ENCODE data around the gene KIF3A. TPM values are rescaled to one million over a fixed set of nuclear protein-coding genes. Genes with fewer than 3 reads are reported as not detected.

The KIF3A gene
- total and polyA plus RNA-seq, 2 of the 8 experiments (the other 6 are each of a cell fraction or from before 2014, with no cell fraction given), result 3.1 to 13.1 TPM

DNA sequence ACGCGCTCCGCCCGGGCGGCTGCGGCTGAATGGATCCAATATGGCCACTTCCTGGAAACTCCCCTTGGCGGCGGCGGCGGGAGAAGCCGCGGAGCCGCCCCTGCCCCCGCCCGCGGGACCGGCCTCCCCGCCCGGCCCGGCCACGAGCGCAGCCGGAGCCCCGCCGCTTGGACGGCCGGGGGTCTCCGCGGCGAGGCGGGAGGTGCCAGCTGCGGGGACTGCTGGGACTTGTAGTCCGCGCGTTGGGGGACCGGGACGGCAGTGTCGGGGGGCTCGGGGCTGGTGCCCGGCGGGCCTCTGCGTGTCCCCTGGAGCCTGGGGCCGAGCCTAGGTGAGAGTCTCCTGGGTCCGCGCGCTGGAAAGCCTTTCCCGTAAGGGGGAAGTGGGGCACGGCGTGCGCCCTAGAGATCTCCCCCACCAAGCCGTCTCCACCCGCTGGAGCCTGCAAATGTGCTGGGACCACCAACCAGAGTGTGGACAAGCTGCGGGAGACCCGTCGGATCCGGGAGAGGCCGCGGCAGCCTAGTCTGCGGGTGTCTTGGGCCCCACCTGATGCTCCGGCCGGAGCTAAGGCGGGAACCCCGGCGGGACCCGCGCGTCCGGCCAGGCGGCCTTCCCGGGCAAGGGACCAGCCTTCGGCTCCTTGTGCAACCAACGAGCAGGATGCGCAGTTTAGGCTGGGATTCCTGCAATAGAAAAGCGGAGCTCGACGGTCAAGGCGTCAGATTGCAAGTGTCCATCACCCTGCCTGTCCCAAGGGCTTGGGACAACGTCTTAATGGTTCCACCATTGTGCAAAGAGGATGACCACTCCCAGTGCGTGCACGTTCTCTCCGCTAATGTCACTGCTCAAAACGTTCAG, 40.1 kb upstream of the KIF3A start, which contains the start of gene SEPTIN8:
SEPTIN8 (minus strand) TSS at position 31 of the 861 bp plus-strand sequence. CDS start 102 bp downstream, outside the sequence.
- peak within 1 kb of the TSS in 3 of 4 experiments; percentile 1 to 64 (median 31); a peak in 4 of 7 replicates for H3K9ac ChIP-seq (replicated peaks in 1 of 4; ENCODE audit: extremely low read depth in 1 of 4, low read depth in 3 of 4, low read length in 3 of 4)
- no peaks in the 10 kb centered on the region for H3K9me3 ChIP-seq (ENCODE audit: insufficient read depth in 2 of 2, low read depth in 1 of 2, low read length in 1 of 2)
- peak within 1 kb of the TSS; percentile 62 for H4K8ac ChIP-seq (ENCODE audit: extremely low read depth, insufficient read depth, low read length)
- 8% methylated on average over 59 of the region's 82 CpGs; no CpG with 5 or more reads in 1 of the 2 experiments for WGBS, 2 experiments (ENCODE audit: extremely low coverage in 1 of 2, insufficient coverage in 1 of 2, insufficient read length in 1 of 2, insufficient replicate concordance in 2 of 2, low coverage in 1 of 2, low lambda C conversion rate in 2 of 2, missing lambda C conversion rate in 1 of 2)
- H2BK20ac ChIP-seq (ENCODE audit: low read length), result no peak within 1 kb of the TSS
- H3K4ac ChIP-seq (replicated peaks; ENCODE audit: insufficient read length, low read depth, low read length), result no peak within 1 kb of the TSS
- no peak within 1 kb of the TSS for H2AK5ac ChIP-seq (ENCODE audit: low read depth, low read length)
- FAIRE-seq, result no peak
- peaks cover 10% of the 10 kb centered on the region for H3K23me2 ChIP-seq (ENCODE audit: low read depth, low read length)
- H3K27ac ChIP-seq (ENCODE audit: low read depth, low read length), result no peak within 1 kb of the TSS
- no peak within 1 kb of the TSS for H2BK5ac ChIP-seq (ENCODE audit: low read depth, low read length)
- ChIA-PET CTCF (ENCODE audit: partially characterized antibody) (interaction anchor here (0.9 to 3.6 kb wide), 11 partner anchors 10 to 46 kb away, joined by 3 to 17 read pairs (median 5); no protein-coding TSS in a partner anchor), POLR2A (ENCODE audit: partially characterized antibody) (interaction anchor here (1.0 to 2.7 kb wide), 5 partner anchors 9 to 46 kb away, joined by 3 to 8 read pairs (median 4); partner anchors contain the start of gene CCNI2)
- no peaks in the 10 kb centered on the region for H3K36me3 ChIP-seq (ENCODE audit: control insufficient read depth in 2 of 4, insufficient read depth in 4 of 4, low read length in 3 of 4)
- H2AFZ ChIP-seq (ENCODE audit: low read length), result peak within 1 kb of the TSS; percentile 98
- peak within 1 kb of the TSS; percentile 92 to 94 for H3K4me2 ChIP-seq (ENCODE audit: insufficient read depth in 1 of 2, low read depth in 2 of 2, low read length in 2 of 2)
- peak within 1 kb of the TSS; percentile 13; the same call in 1 of the 2 replicates for H2BK12ac ChIP-seq (ENCODE audit: low read depth, low read length)
- peaks cover 0 to 7% of the 10 kb centered on the region in 2 experiments; a peak in 1 of 4 replicates for H3K79me2 ChIP-seq (ENCODE audit: control insufficient read depth in 1 of 2, insufficient read depth in 2 of 2, low read length in 2 of 2)
- no peaks in the 10 kb centered on the region; the same call in 1 of the 2 replicates for H3K79me1 ChIP-seq (ENCODE audit: low read depth, low read length)
- H3K4me1 ChIP-seq (replicated peaks in 1 of 4; ENCODE audit: control insufficient read depth in 3 of 4, insufficient read depth in 4 of 4, low read length in 3 of 4), result peaks cover 0 to 9% (median 2%) of the 10 kb centered on the region in 4 experiments; a peak in 5 of 7 replicates
- H3K56ac ChIP-seq (replicated peaks; ENCODE audit: insufficient read length, low read depth, low read length), result no peak within 1 kb of the TSS
- H3K27me3 ChIP-seq (replicated peaks in 1 of 4; ENCODE audit: control insufficient read depth in 3 of 4, extremely low read depth in 1 of 4, insufficient read depth in 3 of 4, low read length in 3 of 4), result peaks cover 2 to 51% (median 34%) of the 10 kb centered on the region in 4 experiments
- no peak within 1 kb of the TSS for H3K23ac ChIP-seq (ENCODE audit: insufficient read length)
- H4K20me1 ChIP-seq (replicated peaks in 1 of 2; ENCODE audit: control insufficient read depth in 1 of 2, insufficient read depth in 2 of 2, low read length in 2 of 2), result peaks cover 0 to 7% of the 10 kb centered on the region in 2 experiments
- no peak within 1 kb of the TSS for H2BK120ac ChIP-seq (replicated peaks; ENCODE audit: low read depth, low read length)
- peak within 1 kb of the TSS; percentile 29 for H4K91ac ChIP-seq (replicated peaks; ENCODE audit: insufficient read length, low read length)
- peak in 1 of 2 experiments; percentile 73 for DNase-seq (ENCODE audit: low read depth in 1 of 2, low spot score in 2 of 2)
- no peak within 1 kb of the TSS for H3K14ac ChIP-seq (ENCODE audit: insufficient read length)
- no peak within 1 kb of the TSS for H4K5ac ChIP-seq (ENCODE audit: insufficient read length, low read depth, low read length)
- H3K18ac ChIP-seq (ENCODE audit: extremely low read depth, low read length), result peak within 1 kb of the TSS; percentile 51; the same call in 1 of the 2 replicates
- H3K4me3 ChIP-seq (ENCODE audit: extremely low read depth in 1 of 4, insufficient read depth in 2 of 4, low read depth in 3 of 4, low read length in 4 of 4), result peak within 1 kb of the TSS; percentile 68 to 75 (median 73)
- no peak within 1 kb of the TSS for H2BK15ac ChIP-seq (ENCODE audit: low read length)
- TF ChIP-seq TCF12 (IDR thresholded peaks at IDR 0.05; ENCODE audit: low read depth, low read length), result no peak
- TF ChIP-seq SUZ12 (IDR thresholded peaks at IDR 0.05; ENCODE audit: low read length), result peak; percentile 68; the same call in 1 of the 2 replicates
- TF ChIP-seq SIN3A (conservative IDR thresholded peaks at IDR 0.05 in 1 of 2, IDR thresholded peaks at IDR 0.05 in 1 of 2; ENCODE audit: low read depth in 1 of 2, low read length in 2 of 2), result 0 out of 4 replicates have a peak, but pooled peaks of 1 of the 2 experiments have one; percentile 5
- TF ChIP-seq, protein P1, sequence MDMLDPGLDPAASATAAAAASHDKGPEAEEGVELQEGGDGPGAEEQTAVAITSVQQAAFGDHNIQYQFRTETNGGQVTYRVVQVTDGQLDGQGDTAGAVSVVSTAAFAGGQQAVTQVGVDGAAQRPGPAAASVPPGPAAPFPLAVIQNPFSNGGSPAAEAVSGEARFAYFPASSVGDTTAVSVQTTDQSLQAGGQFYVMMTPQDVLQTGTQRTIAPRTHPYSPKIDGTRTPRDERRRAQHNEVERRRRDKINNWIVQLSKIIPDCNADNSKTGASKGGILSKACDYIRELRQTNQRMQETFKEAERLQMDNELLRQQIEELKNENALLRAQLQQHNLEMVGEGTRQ (IDR thresholded peaks at IDR 0.05; ENCODE audit: low read length), result no peak
- TF ChIP-seq CBX8 (IDR thresholded peaks at IDR 0.05; ENCODE audit: borderline replicate concordance, low read depth, low read length), result no peak
- TF ChIP-seq EZH2 (IDR thresholded peaks at IDR 0.05; ENCODE audit: low read depth, low read length, severe bottlenecking), result peak; percentile 60
- peak; percentile 98 for TF ChIP-seq KDM4A (IDR thresholded peaks at IDR 0.05; ENCODE audit: low read depth, low read length, severe bottlenecking)
- no peak for TF ChIP-seq MAFK (IDR thresholded peaks at IDR 0.05; ENCODE audit: low read depth, low read length)
- no peak for TF ChIP-seq POU5F1 (IDR thresholded peaks at IDR 0.05; ENCODE audit: low read depth, low read length)
